Right atrium auricular region (tissue), 2 donors: ENCODE data around the gene GSE1. TPM values are rescaled to one million over a fixed set of nuclear protein-coding genes. Genes with fewer than 3 reads are reported as not detected.

Source experiments
- DNase-seq: peaks from one replicate; pipeline ENCODE4 v3.0.0-alpha.2; 2019; ENCODE audit warnings: low spot score
- H3K27ac ChIP-seq, 2 donors: fragments of 200-600 bp; sonication (generic); 1 replicate in 1 of 2; 2 replicates in 1 of 2; pipeline ENCODE4 v1.5.1; 2016 to 2019
- H3K27me3 ChIP-seq, 2 donors: fragments of 200-600 bp; sonication (generic); one replicate each; pipeline versions ENCODE4 v1.5.1 to v1.6.0; 2017 to 2019
- H3K36me3 ChIP-seq: fragments of 200-600 bp; sonication (generic); one replicate; pipeline ENCODE4 v1.5.1; 2016
- H3K4me1 ChIP-seq, 2 donors: fragments of 200-600 bp; sonication (generic); one replicate each; pipeline versions ENCODE4 v1.5.1 to v1.6.0; 2017 to 2019
- H3K4me3 ChIP-seq, 2 donors: fragments of 200-600 bp; sonication (generic); 1 replicate in 1 of 2; 2 replicates in 1 of 2; pipeline ENCODE4 v1.5.1; 2017 to 2019; ENCODE audit warnings: mild to moderate bottlenecking in 1 of 2, moderate library complexity in 1 of 2
- H3K9me3 ChIP-seq, 2 donors: fragments of 200-600 bp; sonication (generic); one replicate each; pipeline ENCODE4 v1.5.1; 2019
- total RNA-seq, 2 donors: library from RNA; depleted of rRNA; stranded (reverse); fragments of >200 nt; gene quantifications; one replicate each; pipeline ENCODE4 v1.1.0, GENCODE V29; 2016
- TF ChIP-seq, protein P1 (sequence below), 2 donors: fragments of 200-600 bp; sonication (generic); IDR thresholded peaks; one replicate each; pipeline ENCODE4 v1.5.1; 2019; ENCODE audit warnings: antibody characterized with exemption in 2 of 2

The GSE1 gene
- total RNA-seq, 2 donors from 2014 or later, result 37.1 to 55.7 TPM

GRCh38 chr16:85715169-85716021 lies 102.3 kb downstream of the GSE1 start:
- H3K27ac ChIP-seq, result no peak overlapping the region
- no peaks in the 10 kb centered on the region for H3K4me1 ChIP-seq
- H3K27me3 ChIP-seq, result no peaks in the 10 kb centered on the region
- TF ChIP-seq, protein P1, sequence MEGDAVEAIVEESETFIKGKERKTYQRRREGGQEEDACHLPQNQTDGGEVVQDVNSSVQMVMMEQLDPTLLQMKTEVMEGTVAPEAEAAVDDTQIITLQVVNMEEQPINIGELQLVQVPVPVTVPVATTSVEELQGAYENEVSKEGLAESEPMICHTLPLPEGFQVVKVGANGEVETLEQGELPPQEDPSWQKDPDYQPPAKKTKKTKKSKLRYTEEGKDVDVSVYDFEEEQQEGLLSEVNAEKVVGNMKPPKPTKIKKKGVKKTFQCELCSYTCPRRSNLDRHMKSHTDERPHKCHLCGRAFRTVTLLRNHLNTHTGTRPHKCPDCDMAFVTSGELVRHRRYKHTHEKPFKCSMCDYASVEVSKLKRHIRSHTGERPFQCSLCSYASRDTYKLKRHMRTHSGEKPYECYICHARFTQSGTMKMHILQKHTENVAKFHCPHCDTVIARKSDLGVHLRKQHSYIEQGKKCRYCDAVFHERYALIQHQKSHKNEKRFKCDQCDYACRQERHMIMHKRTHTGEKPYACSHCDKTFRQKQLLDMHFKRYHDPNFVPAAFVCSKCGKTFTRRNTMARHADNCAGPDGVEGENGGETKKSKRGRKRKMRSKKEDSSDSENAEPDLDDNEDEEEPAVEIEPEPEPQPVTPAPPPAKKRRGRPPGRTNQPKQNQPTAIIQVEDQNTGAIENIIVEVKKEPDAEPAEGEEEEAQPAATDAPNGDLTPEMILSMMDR (IDR thresholded peaks at IDR 0.05), result no peak
- H3K9me3 ChIP-seq, result peaks cover 0 to 6% of the 10 kb centered on the region in 2 donors
- H3K4me3 ChIP-seq, result no peak overlapping the region
- no peak for DNase-seq
- H3K36me3 ChIP-seq, result no peaks in the 10 kb centered on the region

GRCh38 chr16:85716022-85716679 lies 103.0 kb downstream of the GSE1 start:
- Histone ChIP-seq H3K4me3 (no peak overlapping the region), H3K27me3 (no peaks in the 10 kb centered on the region), H3K4me1 (no peaks in the 10 kb centered on the region), H3K27ac (no peak overlapping the region), H3K36me3 (no peaks in the 10 kb centered on the region), H3K9me3 (peaks cover 0 to 6% of the 10 kb centered on the region in 2 donors)
- TF ChIP-seq, protein P1 (IDR thresholded peaks at IDR 0.05), result no peak
- DNase-seq, result no peak

- H3K36me3 ChIP-seq, result no peaks in the 10 kb centered on the region
- no peaks in the 10 kb centered on the region for H3K27me3 ChIP-seq
- H3K9me3 ChIP-seq, result peaks cover 0 to 6% of the 10 kb centered on the region in 2 donors
- DNase-seq, result no peak
- no peak overlapping the region for H3K27ac ChIP-seq
- no peaks in the 10 kb centered on the region for H3K4me1 ChIP-seq
- TF ChIP-seq, protein P1 (IDR thresholded peaks at IDR 0.05), result no peak
- H3K4me3 ChIP-seq, result no peak overlapping the region
Observed at GRCh38 chr16:85716680-85717038, 103.5 kb downstream of the GSE1 start.

DNA sequence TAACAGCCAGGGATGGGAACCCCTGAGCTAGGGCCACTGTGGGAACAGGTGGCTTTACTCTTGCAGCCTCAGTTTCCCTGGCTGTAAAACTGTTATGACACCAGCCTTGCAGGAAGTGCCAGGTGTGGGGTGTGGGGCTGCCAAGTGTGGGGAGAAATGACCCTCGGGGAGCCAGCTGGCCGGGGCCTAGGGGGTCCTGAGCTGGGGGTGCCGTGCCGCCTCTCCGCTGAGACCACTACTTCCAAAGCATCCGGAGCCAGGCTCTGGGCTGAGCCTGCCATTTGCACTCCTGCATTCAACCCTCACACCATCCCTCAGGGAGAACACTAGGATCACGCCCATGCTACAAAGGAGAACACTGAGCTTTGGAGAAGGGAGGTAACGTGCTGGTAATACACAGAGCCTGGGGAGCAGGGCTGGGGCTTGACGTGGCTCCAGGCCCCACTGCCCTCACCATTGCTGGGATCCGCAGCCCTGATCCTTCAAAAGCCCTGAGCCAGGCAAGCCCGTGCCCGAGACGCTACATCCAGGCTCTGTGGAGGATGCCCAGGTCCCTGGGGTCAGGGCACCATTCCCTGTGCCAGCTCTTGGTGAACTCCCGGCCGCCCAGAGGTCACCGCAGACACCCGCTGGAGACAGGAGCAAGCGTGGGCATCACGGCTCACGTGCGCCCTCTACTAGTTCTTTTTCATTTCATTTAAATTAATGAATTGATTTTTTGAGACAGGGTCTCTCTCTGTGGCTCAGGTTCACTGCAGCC lies 104.5 kb downstream of the GSE1 start:
- Histone ChIP-seq H3K4me1 (no peaks in the 10 kb centered on the region), H3K27ac (no peak overlapping the region), H3K27me3 (no peaks in the 10 kb centered on the region), H3K36me3 (no peaks in the 10 kb centered on the region), H3K9me3 (no peaks in the 10 kb centered on the region), H3K4me3 (no peak overlapping the region)
- DNase-seq, result peak; percentile 74
- TF ChIP-seq, protein P1 (IDR thresholded peaks at IDR 0.05), result peak; percentile 62 to 91

DNA sequence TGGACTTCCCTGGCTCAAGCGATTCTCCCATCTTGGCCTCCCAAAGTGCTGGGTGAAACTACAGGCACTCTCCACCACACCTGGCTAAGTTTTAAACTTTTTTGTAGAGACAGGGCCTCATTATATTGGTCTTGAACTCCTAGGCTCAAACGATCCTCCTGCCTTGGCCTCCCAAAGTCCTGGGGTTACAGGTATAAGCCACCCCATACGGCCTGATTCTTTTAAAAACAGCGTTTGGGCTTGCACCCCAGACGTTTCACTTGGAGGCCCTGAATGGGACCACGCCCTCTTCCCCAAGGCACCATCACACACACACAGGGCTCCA lies 105.0 kb downstream of the GSE1 start:
- Histone ChIP-seq H3K27me3 (no peaks in the 10 kb centered on the region), H3K27ac (no peak overlapping the region), H3K9me3 (no peaks in the 10 kb centered on the region), H3K4me3 (no peak overlapping the region), H3K4me1 (no peaks in the 10 kb centered on the region), H3K36me3 (no peaks in the 10 kb centered on the region)
- DNase-seq, result no peak
- TF ChIP-seq, protein P1 (IDR thresholded peaks at IDR 0.05), result no peak
